ENCODE data around the gene ADAMTSL2.

Gene ADAMTSL2

DNA sequence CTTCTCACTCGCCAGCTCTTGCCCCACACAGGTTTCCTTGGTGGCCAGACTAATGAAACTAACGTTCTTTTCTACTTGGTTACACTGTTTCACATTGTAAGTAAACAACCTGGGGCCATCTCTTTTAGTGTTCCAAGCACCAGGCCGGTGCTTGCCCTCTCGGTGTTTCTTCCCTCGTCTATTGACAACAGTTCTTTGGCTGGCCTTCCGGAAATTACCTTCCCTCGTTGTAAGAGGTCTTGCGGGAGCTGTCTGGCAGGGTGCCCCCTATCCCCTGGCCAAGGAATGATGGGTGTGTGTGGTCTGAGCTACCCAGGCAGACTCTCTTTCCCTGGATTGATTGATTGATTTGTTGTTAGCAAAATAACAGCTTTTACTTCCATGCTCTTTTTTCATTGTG, 8.8 kb upstream of the ADAMTSL2 start:
- FAIRE-seq: no peak
- TF ChIP-seq, protein P1, sequence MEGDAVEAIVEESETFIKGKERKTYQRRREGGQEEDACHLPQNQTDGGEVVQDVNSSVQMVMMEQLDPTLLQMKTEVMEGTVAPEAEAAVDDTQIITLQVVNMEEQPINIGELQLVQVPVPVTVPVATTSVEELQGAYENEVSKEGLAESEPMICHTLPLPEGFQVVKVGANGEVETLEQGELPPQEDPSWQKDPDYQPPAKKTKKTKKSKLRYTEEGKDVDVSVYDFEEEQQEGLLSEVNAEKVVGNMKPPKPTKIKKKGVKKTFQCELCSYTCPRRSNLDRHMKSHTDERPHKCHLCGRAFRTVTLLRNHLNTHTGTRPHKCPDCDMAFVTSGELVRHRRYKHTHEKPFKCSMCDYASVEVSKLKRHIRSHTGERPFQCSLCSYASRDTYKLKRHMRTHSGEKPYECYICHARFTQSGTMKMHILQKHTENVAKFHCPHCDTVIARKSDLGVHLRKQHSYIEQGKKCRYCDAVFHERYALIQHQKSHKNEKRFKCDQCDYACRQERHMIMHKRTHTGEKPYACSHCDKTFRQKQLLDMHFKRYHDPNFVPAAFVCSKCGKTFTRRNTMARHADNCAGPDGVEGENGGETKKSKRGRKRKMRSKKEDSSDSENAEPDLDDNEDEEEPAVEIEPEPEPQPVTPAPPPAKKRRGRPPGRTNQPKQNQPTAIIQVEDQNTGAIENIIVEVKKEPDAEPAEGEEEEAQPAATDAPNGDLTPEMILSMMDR (IDR thresholded peaks at IDR 0.05; ENCODE audit: insufficient read depth, missing control alignments): no peak

DNA sequence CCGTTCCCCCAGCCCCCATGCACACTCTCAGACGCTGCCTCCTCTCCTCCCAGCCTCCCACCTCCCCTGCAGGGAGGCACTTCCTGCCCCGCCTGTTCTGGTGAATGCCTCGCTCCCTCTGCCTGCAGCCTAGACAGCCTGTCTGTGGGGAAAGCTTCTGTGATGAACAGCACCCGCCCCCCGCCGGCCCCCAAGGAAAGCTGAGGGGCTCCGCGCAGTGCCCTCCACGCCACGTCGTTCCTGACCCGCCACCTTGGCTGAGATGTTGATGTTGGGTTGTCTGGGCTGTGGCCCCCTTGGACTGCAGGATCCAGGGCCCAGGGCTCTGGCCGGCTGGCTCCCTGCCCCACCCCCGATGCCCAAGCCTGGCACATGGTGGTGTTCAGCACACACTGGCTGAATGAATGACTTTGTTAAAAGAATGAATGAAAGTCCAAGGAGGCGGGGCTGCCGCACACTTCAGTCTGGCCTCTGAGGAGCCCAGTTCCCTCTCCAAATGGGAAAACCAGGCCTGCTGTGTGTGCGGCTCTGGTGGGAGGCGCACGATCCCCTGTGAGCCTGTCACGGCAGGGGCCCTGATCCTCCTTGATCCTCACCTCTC, 7.7 kb upstream of the ADAMTSL2 start:
- DNase-seq (ENCODE audit: insufficient read length, low spot score): no peak
- FAIRE-seq: no peak
- TF ChIP-seq, protein P1 (IDR thresholded peaks at IDR 0.05; ENCODE audit: insufficient read depth, missing control alignments): no peak

More for the DNA sequence above, 8.8 kb upstream of the ADAMTSL2 start:
- DNase-seq (ENCODE audit: insufficient read length, low spot score): no peak

DNA sequence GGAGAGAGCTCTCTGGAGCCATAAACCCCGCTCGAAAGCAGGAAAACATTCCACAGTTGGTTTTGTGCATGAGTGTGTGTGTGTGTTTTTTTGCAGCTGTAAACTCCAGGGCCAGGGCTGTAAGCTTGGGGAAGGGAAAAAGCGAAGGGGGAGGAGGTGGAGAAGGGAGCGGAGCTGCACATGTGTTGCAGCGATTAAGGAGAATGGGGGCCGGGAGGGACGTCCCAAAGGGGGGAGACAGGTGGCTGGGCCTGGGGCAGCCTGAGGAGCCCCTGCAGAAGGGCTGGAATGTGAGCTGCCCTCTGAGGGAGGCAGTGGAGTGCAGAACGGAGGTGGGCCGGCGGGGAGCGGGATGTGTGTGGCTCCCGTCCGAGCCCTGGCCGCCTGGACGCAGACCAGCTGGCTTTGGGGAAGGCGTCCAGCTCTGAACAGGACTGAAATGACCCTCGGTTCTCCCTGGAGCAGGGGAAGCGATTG, 7.0 kb upstream of the ADAMTSL2 start:
- TF ChIP-seq, protein P1 (IDR thresholded peaks at IDR 0.05; ENCODE audit: insufficient read depth, missing control alignments): no peak
- DNase-seq (ENCODE audit: insufficient read length, low spot score): no peak
- no peak for FAIRE-seq

DNA sequence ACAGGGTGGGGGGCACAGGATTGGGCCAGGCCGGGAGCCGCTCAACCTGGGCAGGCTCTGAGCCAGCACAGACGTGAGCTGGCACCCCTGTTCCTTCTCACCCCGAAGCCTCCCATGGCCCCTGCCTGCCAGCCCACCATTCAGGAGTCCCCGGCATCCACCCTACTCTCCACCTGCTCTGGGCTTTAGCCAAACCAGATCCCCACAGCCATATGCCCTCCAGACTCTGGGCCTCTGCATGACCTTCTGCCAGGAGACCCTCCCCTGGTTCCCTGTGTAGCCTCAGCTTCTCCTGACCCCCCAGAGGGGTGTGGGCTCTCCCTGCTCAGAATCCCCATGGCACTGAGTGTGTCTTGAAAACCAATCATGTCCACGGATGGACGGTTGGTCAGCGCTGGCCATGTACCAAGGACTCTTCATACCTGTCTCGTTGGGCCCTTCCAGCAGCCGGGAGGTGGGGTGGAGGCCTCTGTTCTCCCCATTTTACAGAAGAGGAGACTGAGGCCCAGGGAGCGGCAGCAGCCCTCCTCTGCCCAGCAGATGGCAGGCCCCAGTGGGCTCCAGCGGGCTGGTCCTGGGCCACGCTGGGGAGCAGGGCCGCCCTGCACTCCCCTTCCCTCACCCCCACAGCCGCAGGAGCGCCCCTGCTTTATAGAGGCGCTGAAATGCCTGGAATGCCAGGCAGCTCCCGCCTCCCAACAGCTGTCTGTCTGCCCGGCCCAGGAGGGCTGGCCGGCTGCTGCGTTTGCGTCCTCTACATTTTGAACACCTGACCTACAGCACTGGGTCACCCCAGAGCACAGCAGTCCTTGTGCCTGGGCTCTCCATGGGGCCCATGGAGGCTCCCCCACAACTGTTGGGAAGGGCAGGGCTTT, 6.3 kb upstream of the ADAMTSL2 start:
- DNase-seq (ENCODE audit: insufficient read length, low spot score) (no peak), FAIRE-seq (no peak)
- TF ChIP-seq, protein P1 (IDR thresholded peaks at IDR 0.05; ENCODE audit: insufficient read depth, missing control alignments): no peak

DNA sequence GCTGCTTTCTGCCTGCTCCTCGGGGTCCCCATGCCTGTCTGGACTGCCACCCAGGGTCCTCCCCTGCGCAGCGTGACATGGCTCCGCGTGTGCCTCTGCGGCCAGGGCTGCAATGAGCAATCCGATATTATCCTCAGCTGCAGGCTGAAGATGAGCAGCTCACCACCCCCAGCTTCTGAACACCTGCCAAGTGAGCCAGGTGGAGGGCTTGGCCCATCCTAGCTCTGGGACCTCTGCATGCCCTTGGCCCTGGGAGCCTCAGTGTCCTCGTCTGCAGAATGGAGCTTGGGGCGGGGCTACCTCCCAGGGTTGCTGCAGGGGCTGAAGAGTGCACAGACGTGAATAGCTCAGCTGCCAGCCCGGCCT, 5.6 kb upstream of the ADAMTSL2 start:
- TF ChIP-seq, protein P1 (IDR thresholded peaks at IDR 0.05; ENCODE audit: insufficient read depth, missing control alignments): no peak
- no peak for DNase-seq (ENCODE audit: insufficient read length, low spot score)
- no peak for FAIRE-seq

DNA sequence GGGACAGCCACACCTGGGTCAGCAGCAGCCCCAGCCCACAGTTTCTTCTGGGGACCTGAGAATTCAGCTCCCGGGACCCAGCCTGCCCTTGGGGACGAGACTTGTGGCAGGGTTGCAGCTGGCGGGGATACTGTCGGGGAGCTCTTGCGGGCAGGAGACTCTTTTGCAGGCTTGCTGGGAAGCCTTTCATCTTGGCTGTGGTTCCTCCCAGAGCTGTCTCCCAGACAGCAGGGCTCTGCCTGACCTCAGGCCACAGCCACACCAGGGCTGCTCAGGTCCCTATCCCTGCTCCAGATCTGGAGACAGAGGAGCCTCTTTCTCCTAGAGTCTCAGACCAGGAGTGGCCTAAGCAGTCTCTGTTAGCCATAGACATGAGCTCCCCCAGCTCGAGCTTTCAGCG, 5.0 kb upstream of the ADAMTSL2 start:
- DNase-seq (ENCODE audit: insufficient read length, low spot score) (no peak), FAIRE-seq (no peak)
- TF ChIP-seq, protein P1 (IDR thresholded peaks at IDR 0.05; ENCODE audit: insufficient read depth, missing control alignments): no peak

DNA sequence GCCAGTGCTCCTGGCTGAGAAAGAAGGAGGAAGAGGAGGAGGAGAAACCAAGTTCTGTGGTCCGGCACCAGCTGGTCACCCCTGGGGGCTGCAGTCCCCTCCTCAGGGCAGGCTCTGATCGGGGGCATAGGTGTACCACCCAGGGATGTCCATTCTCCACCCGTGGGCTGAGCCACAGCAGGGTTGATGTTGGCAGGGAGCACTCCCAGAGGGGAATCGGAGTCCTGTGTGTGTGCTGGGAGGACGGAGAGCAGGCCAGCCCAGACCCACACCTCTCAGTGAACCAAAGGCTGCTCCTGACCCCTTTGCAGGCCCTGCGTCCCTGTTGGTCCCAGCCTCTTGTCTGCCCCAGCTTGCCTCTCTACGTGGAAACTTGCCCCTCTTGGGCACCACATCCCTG, 4.6 kb upstream of the ADAMTSL2 start:
- FAIRE-seq (no peak), DNase-seq (ENCODE audit: insufficient read length, low spot score) (no peak)

More for the DNA sequence above, 4.6 kb upstream of the ADAMTSL2 start:
- TF ChIP-seq, protein P1 (IDR thresholded peaks at IDR 0.05; ENCODE audit: insufficient read depth, missing control alignments): no peak
